Endodermal cell (in vitro differentiated cells): ENCODE results near the gene PC. TPM values are rescaled to one million over a fixed set of nuclear protein-coding genes. Genes with fewer than 3 reads are reported as not detected.

Experiments
- DNase-seq: peaks from one replicate; pipeline ENCODE4 v3.0.0-alpha.2; 2017
- H3K27ac ChIP-seq: 2 replicates; pipeline ENCODE4 v1.5.1; 2013; ENCODE audit warnings: mild to moderate bottlenecking, low read depth, low read length, moderate library complexity
- H3K27me3 ChIP-seq: 2 replicates; pipeline ENCODE4 v1.6.1; 2013; ENCODE audit warnings: mild to moderate bottlenecking, low read length, moderate library complexity; ENCODE audit not compliant: insufficient read depth, control insufficient read depth, poor library complexity, severe bottlenecking
- H3K36me3 ChIP-seq: 2 replicates; pipeline ENCODE4 v1.7.0; 2013; ENCODE audit warnings: mild to moderate bottlenecking, low read length, moderate library complexity; ENCODE audit not compliant: control insufficient read depth, insufficient read depth
- H3K4me1 ChIP-seq: one replicate; pipeline ENCODE4 v1.7.0; 2013; ENCODE audit warnings: low read length; ENCODE audit not compliant: control insufficient read depth, insufficient read depth
- H3K4me3 ChIP-seq: 2 replicates; pipeline ENCODE4 v1.5.1; 2013; ENCODE audit warnings: mild to moderate bottlenecking, low read length, moderate library complexity
- H3K9ac ChIP-seq: 2 replicates; pipeline ENCODE4 v1.6.1; 2013; ENCODE audit warnings: mild to moderate bottlenecking, low read length, moderate library complexity; ENCODE audit not compliant: poor library complexity, severe bottlenecking; ENCODE audit errors: extremely low read depth
- H3K9me3 ChIP-seq: 2 replicates; pipeline ENCODE4 v1.6.1; 2013; ENCODE audit warnings: mild to moderate bottlenecking, low read length, moderate library complexity; ENCODE audit not compliant: control insufficient read depth
- H3K27ac Mint-ChIP-seq: 2 replicates; pipeline ENCODE4 v1.8.0; 2020; ENCODE audit warnings: mixed read lengths
- H3K27me3 Mint-ChIP-seq: 2 replicates; pipeline ENCODE4 v1.8.0; 2021; ENCODE audit warnings: mild to moderate bottlenecking, mixed read lengths; ENCODE audit not compliant: insufficient read depth
- H3K36me3 Mint-ChIP-seq: 2 replicates; pipeline ENCODE4 v1.8.0; 2020; ENCODE audit warnings: low read depth, mixed read lengths
- H3K4me1 Mint-ChIP-seq: 2 replicates; pipeline ENCODE4 v1.8.0; 2020; ENCODE audit warnings: mixed read lengths
- H3K4me3 Mint-ChIP-seq: 2 replicates; pipeline ENCODE4 v1.8.0; 2020; ENCODE audit warnings: mild to moderate bottlenecking, moderate library complexity, mixed read lengths
- H3K9me3 Mint-ChIP-seq: 2 replicates; pipeline ENCODE4 v1.8.0; 2020; ENCODE audit warnings: mild to moderate bottlenecking, mixed read lengths
- CTCF ChIP-seq: fragments of 200-600 bp; sonication (generic); conservative IDR thresholded peaks from 2 replicates; pipeline ENCODE4 v1.5.0; 2021; ENCODE audit warnings: antibody characterized with exemption, mild to moderate bottlenecking
- WGBS, 2 experiments: methylation state at CpG; one replicate each; pipeline versions ENCODE4 v1.1.5 to v1.1.7; 2013; ENCODE audit warnings: missing lambda C conversion rate in 2 of 2, mixed read lengths in 1 of 2; ENCODE audit not compliant: insufficient coverage in 1 of 2, insufficient read length in 1 of 2; 5-methylcytosine and 5-hydroxymethylcytosine counted together
- total RNA-seq, 2 donors: library from RNA; stranded (reverse); fragmentation: NEBNext Ultra II Directional in 1 of 2; extraction: Animal tissue kit (Norgen Biotek cat#: 25700) in 1 of 2; gene quantifications; 2 replicates in 1 of 2; 3 replicates in 1 of 2; pipeline ENCODE4 v1.2.1, GENCODE V29; 2021

PC gene
- total RNA-seq, 2 donors from 2014 or later = 21.9 to 24.4 TPM

- DNase-seq = peak; percentile 86
- no peak for TF ChIP-seq CTCF
- no peaks in the 10 kb centered on the region for H3K27me3 Mint-ChIP-seq
- H3K36me3 ChIP-seq = no peaks in the 10 kb centered on the region
- H3K9me3 Mint-ChIP-seq = no peaks in the 10 kb centered on the region
- H3K36me3 Mint-ChIP-seq = no peaks in the 10 kb centered on the region
- H3K27me3 ChIP-seq = no peaks in the 10 kb centered on the region
- no peaks in the 10 kb centered on the region for H3K9me3 ChIP-seq
- H3K4me3 ChIP-seq = no peak overlapping the region
- 84 to 85% methylated on average over 4 to 14 of the region's 14 CpGs for WGBS, 2 experiments
- H3K9ac ChIP-seq = no peak overlapping the region
- H3K4me1 ChIP-seq = no peaks in the 10 kb centered on the region
- no peak overlapping the region for H3K27ac ChIP-seq
- peaks cover 15% of the 10 kb centered on the region for H3K4me1 Mint-ChIP-seq
- H3K27ac Mint-ChIP-seq = peak overlapping the region; percentile 85
- H3K4me3 Mint-ChIP-seq = no peak overlapping the region
These were observed 66.1 kb downstream of the PC start for GRCh38 chr11:66891851-66892660.

GRCh38 chr11:66889960-66890359 is 68.2 kb downstream of the PC start:
- no peaks in the 10 kb centered on the region for H3K27me3 Mint-ChIP-seq
- Histone ChIP-seq H3K9ac (no peak overlapping the region), H3K27me3 (no peaks in the 10 kb centered on the region), H3K4me1 (no peaks in the 10 kb centered on the region), H3K4me3 (no peak overlapping the region), H3K27ac (peak overlapping the region; percentile 8), H3K36me3 (no peaks in the 10 kb centered on the region), H3K9me3 (no peaks in the 10 kb centered on the region)
- no peaks in the 10 kb centered on the region for H3K36me3 Mint-ChIP-seq
- H3K4me1 Mint-ChIP-seq = peaks cover 19% of the 10 kb centered on the region
- H3K27ac Mint-ChIP-seq = no peak overlapping the region
- TF ChIP-seq CTCF = no peak
- H3K4me3 Mint-ChIP-seq = no peak overlapping the region
- DNase-seq = peak; percentile 54
- 75 to 87% methylated on average over 7 to 8 of the region's 8 CpGs for WGBS, 2 experiments
- no peaks in the 10 kb centered on the region for H3K9me3 Mint-ChIP-seq

GRCh38 chr11:66888282-66888681 is 69.9 kb downstream of the PC start:
- H3K27ac Mint-ChIP-seq = no peak overlapping the region
- whole genome bisulfite sequencing, 2 experiments = 93 to 96% methylated on average over 7 to 10 of the region's 10 CpGs
- H3K36me3 ChIP-seq = no peaks in the 10 kb centered on the region
- H3K27ac ChIP-seq = no peak overlapping the region
- H3K9ac ChIP-seq = no peak overlapping the region
- H3K27me3 ChIP-seq = no peaks in the 10 kb centered on the region
- H3K4me3 ChIP-seq = no peak overlapping the region
- H3K27me3 Mint-ChIP-seq = no peaks in the 10 kb centered on the region
- H3K4me3 Mint-ChIP-seq = no peak overlapping the region
- peaks cover 16% of the 10 kb centered on the region for H3K4me1 Mint-ChIP-seq
- H3K36me3 Mint-ChIP-seq = no peaks in the 10 kb centered on the region
- TF ChIP-seq CTCF = no peak
- no peak for DNase-seq
- no peaks in the 10 kb centered on the region for H3K4me1 ChIP-seq
- H3K9me3 ChIP-seq = no peaks in the 10 kb centered on the region
- H3K9me3 Mint-ChIP-seq = no peaks in the 10 kb centered on the region
